H4 (cell line): ENCODE measurements around the gene THSD7B. TPM values are rescaled to one million over a fixed set of nuclear protein-coding genes. Genes with fewer than 3 reads are reported as not detected.
"Not testable (repeated sequence)": the region's sequence is repeated elsewhere in the genome, so short reads cannot be mapped to it uniquely, and the experiment has no call there.

ENCODE experiments used
- DNase-seq: peaks from one replicate; pipeline ENCODE4 v3.0.0-alpha.2; 2015; ENCODE audit warnings: low spot score
- total RNA-seq: library from RNA; depleted of rRNA; stranded (reverse); fragments of >200 nt; shearing (Covaris generic); gene quantifications from 2 replicates; pipeline ENCODE4 v1.2.3, GENCODE V29; 2014

THSD7B gene
- total RNA-seq, 1 experiment from 2014 or later = 0.35 TPM

- no peak for DNase-seq
Measured at GRCh38 chr2:137523931-137524330, 758.6 kb downstream of the THSD7B start.

- DNase-seq = no peak
Measured at GRCh38 chr2:137525132-137525531, 759.8 kb downstream of the THSD7B start.

- DNase-seq = no peak
Measured at GRCh38 chr2:137525641-137526190, 760.4 kb downstream of the THSD7B start.

GRCh38 chr2:137535897-137536296 is 770.6 kb downstream of the THSD7B start:
- DNase-seq = no peak

GRCh38 chr2:137539336-137539735 is 774.0 kb downstream of the THSD7B start:
- no peak for DNase-seq

GRCh38 chr2:137547842-137548241 is 782.5 kb downstream of the THSD7B start:
- no peak for DNase-seq

GRCh38 chr2:137566387-137566786 is 801.0 kb downstream of the THSD7B start:
- no peak for DNase-seq

- no peak for DNase-seq
Measured at GRCh38 chr2:137570484-137570883, 805.1 kb downstream of the THSD7B start.

GRCh38 chr2:137587834-137588233 is 822.5 kb downstream of the THSD7B start:
- not testable (repeated sequence) for DNase-seq

- DNase-seq = not testable (repeated sequence)
Measured at GRCh38 chr2:137588578-137588977, 823.2 kb downstream of the THSD7B start.

GRCh38 chr2:137590102-137590501 is 824.8 kb downstream of the THSD7B start:
- no peak for DNase-seq

GRCh38 chr2:137607722-137608318 is 842.5 kb downstream of the THSD7B start:
- DNase-seq = no peak

GRCh38 chr2:137638932-137639331 is 873.6 kb downstream of the THSD7B start:
- DNase-seq = no peak

- no peak for DNase-seq
Measured at GRCh38 chr2:137644731-137645130, 879.4 kb downstream of the THSD7B start.

GRCh38 chr2:137654046-137654445 is 888.7 kb downstream of the THSD7B start:
- no peak for DNase-seq

- no peak for DNase-seq
Measured at GRCh38 chr2:137655814-137656213, 890.5 kb downstream of the THSD7B start.

- DNase-seq = no peak
Measured at GRCh38 chr2:137658433-137658832, 893.1 kb downstream of the THSD7B start.

GRCh38 chr2:137659616-137660015 is 894.3 kb downstream of the THSD7B start:
- DNase-seq = peak; percentile 45

GRCh38 chr2:137670111-137670510 is 904.8 kb downstream of the THSD7B start:
- no peak for DNase-seq

- no peak for DNase-seq
Measured at GRCh38 chr2:137672989-137673552, 907.7 kb downstream of the THSD7B start.

GRCh38 chr2:137674991-137675390 is 909.6 kb downstream of the THSD7B start:
- DNase-seq = no peak

- DNase-seq = no peak
Measured at GRCh38 chr2:137675584-137676327, 910.4 kb downstream of the THSD7B start.

- no peak for DNase-seq
Measured at GRCh38 chr2:137676346-137676745, 911.0 kb downstream of the THSD7B start.
